Left colon (tissue), 2 donors: ENCODE results near the gene COMMD1. TPM values are rescaled to one million over a fixed set of nuclear protein-coding genes. Genes with fewer than 3 reads are reported as not detected.
A peak's percentile ranks its signal among the peaks of the same experiment; 100 is the strongest.
"Not testable (repeated sequence)": the region's sequence is repeated elsewhere in the genome, so short reads cannot be mapped to it uniquely, and the experiment has no call there.

Source experiments
- ATAC-seq: fragments of 200-7000 bp; cut with Tn5 transposase; one replicate; pipeline ENCODE4 v1.9.1; 2020; ENCODE audit warnings: mild to moderate bottlenecking, moderate library complexity
- DNase-seq, 2 donors: peaks; one replicate each; pipeline ENCODE4 v3.0.0-alpha.2; 2020
- intact Hi-C, 2 donors: fragments of 100-400 bp; cut with DNase I in 1 of 2; cut with micrococcal nuclease in 1 of 2; formaldehyde crosslinking; loops; one replicate each; pipeline versions ENCODE4 v1.11.2 to v1.14.0; 2022; cut with DNase I, micrococcal nuclease
- total RNA-seq, 2 donors: library from RNA; stranded (reverse); fragmentation: NEBNext Ultra II Directional; extraction: Animal tissue kit (Norgen Biotek cat#: 25700); gene quantifications; one replicate each; pipeline ENCODE4 v1.2.1, GENCODE V29; 2021
- donor health status: DM: no; HTN: no; CAD: no.
- donor health status: DM: yes; HTN: yes; CAD: no.

Gene COMMD1
- total RNA-seq, 2 donors from 2014 or later: 25.0 to 29.4 TPM

GRCh38 chr2:62102402-62102920, 197.0 kb downstream of the COMMD1 start:
- DNase-seq (no peak), ATAC-seq (no peak)
- intact Hi-C loops: no loop called here

- intact Hi-C loops: no loop called here
- DNase-seq (no peak), ATAC-seq (no peak)
These were observed 204.1 kb downstream of the COMMD1 start for GRCh38 chr2:62109554-62109953.

GRCh38 chr2:62110415-62111025, 205.0 kb downstream of the COMMD1 start:
- DNase-seq: no peak
- intact Hi-C loops: no loop called here
- peak; percentile 82 for ATAC-seq

- no peak for DNase-seq
- intact Hi-C loops: no loop called here
- no peak for ATAC-seq
These were observed 206.7 kb downstream of the COMMD1 start for GRCh38 chr2:62112179-62112578.

- no peak for ATAC-seq
- intact Hi-C loops: no loop called here
- DNase-seq: no peak
These were observed 209.1 kb downstream of the COMMD1 start for GRCh38 chr2:62114564-62114963.

- ATAC-seq: no peak
These were observed 211.5 kb downstream of the COMMD1 start for GRCh38 chr2:62116983-62117382.

GRCh38 chr2:62118160-62118559, 212.7 kb downstream of the COMMD1 start:
- DNase-seq: no peak
- ATAC-seq: no peak
- intact Hi-C loops: no loop called here

More at GRCh38 chr2:62116983-62117382, 211.5 kb downstream of the COMMD1 start:
- no peak for DNase-seq
- intact Hi-C loops: no loop called here

GRCh38 chr2:62119311-62119974, 214.0 kb downstream of the COMMD1 start:
- ATAC-seq (no peak), DNase-seq (no peak)
- intact Hi-C loops: no loop called here

- intact Hi-C loops, DNase-seq, ATAC-seq: not testable (repeated sequence)
These were observed 220.8 kb downstream of the COMMD1 start for GRCh38 chr2:62126239-62126638.

- no peak for DNase-seq
- ATAC-seq: no peak
- intact Hi-C loops: no loop called here
These were observed 227.9 kb downstream of the COMMD1 start for GRCh38 chr2:62133320-62133823.

- intact Hi-C loops: no loop called here
- DNase-seq: no peak
- no peak for ATAC-seq
These were observed 231.7 kb downstream of the COMMD1 start for GRCh38 chr2:62136956-62137830.

- intact Hi-C loops: no loop called here
- DNase-seq (no peak), ATAC-seq (no peak)
These were observed 235.1 kb downstream of the COMMD1 start for GRCh38 chr2:62140426-62141141.

- ATAC-seq (no peak), DNase-seq (no peak)
- intact Hi-C loops: no loop called here
These were observed 235.8 kb downstream of the COMMD1 start for GRCh38 chr2:62141142-62141740.

GRCh38 chr2:62142054-62142453, 236.6 kb downstream of the COMMD1 start:
- intact Hi-C loops: no loop called here
- no peak for ATAC-seq
- DNase-seq: no peak

GRCh38 chr2:62143696-62144095, 238.2 kb downstream of the COMMD1 start:
- ATAC-seq (no peak), DNase-seq (no peak)
- intact Hi-C loops: no loop called here

GRCh38 chr2:62144689-62145477, 239.4 kb downstream of the COMMD1 start:
- intact Hi-C loops: no loop called here
- ATAC-seq (no peak), DNase-seq (no peak)

- intact Hi-C loops: no loop called here
- ATAC-seq (no peak), DNase-seq (no peak)
These were observed 240.1 kb downstream of the COMMD1 start for GRCh38 chr2:62145478-62146100.
